HS-5 (cell line): ENCODE data around the gene IL37.

Experiments
- DNase-seq: peaks from one replicate; pipeline ENCODE4 v3.0.0-alpha.2; 2012; ENCODE audit warnings: low read depth

IL37 gene

GRCh38 chr2:112960230-112960825 is 49.4 kb downstream of the IL37 start:
- DNase-seq, result no peak

GRCh38 chr2:112962308-112963175 is 51.6 kb downstream of the IL37 start:
- DNase-seq, result no peak

DNA sequence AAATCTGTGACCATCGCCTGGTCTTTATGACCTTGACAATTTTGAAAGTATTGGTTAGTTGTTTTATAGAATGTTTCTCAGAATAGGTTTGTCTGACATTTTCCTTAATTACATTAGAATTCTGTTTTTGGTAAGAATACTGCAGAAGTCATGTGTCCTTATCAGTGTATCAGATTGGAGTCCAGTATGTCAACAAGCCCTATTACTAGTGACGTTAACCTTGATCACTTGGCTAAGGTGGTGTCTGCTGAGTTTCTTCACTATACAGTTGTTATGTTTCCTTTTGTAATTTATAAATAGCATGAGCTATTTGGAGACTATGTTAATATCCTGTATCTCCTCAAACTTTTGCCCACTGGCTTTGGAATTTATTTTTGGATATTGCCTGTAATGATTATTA is 56.1 kb downstream of the IL37 start:
- DNase-seq, result no peak
